Natural killer cell (primary cell): ENCODE data around the gene KCTD21. TPM values are rescaled to one million over a fixed set of nuclear protein-coding genes. Genes with fewer than 3 reads are reported as not detected.

Source experiments
- ATAC-seq, 3 donors: fragments of 150-1000 bp in 2 of 3; fragments of 200-7000 bp in 1 of 3; cut with Tn5 transposase; 1 replicate in 1 of 3; 2 replicates in 2 of 3; pipeline ENCODE4 v1.10.0; 2021; ENCODE audit warnings: mild to moderate bottlenecking in 2 of 3, moderate library complexity in 2 of 3
- DNase-seq, 2 donors: peaks; one replicate each; pipeline versions ENCODE4 v3.0.0 to v3.0.0-alpha.2; 2013 to 2021; ENCODE audit warnings: mixed read lengths in 1 of 2
- H3K27ac ChIP-seq: one replicate; pipeline ENCODE4 v1.5.1; 2013; ENCODE audit warnings: mild to moderate bottlenecking, low read length
- H3K27me3 ChIP-seq: one replicate; pipeline ENCODE4 v1.6.1; 2013; ENCODE audit warnings: low read length; ENCODE audit not compliant: control insufficient read depth, insufficient read depth
- H3K36me3 ChIP-seq: one replicate; pipeline ENCODE4 v1.6.1; 2013; ENCODE audit warnings: low read length; ENCODE audit not compliant: control insufficient read depth, insufficient read depth
- H3K4me1 ChIP-seq: one replicate; pipeline ENCODE4 v1.6.1; 2013; ENCODE audit warnings: low read length; ENCODE audit not compliant: control insufficient read depth, insufficient read depth
- H3K4me3 ChIP-seq: one replicate; pipeline ENCODE4 v1.5.1; 2013; ENCODE audit warnings: low read length
- H3K9me3 ChIP-seq: one replicate; pipeline ENCODE4 v1.6.1; 2013; ENCODE audit warnings: low read length; ENCODE audit not compliant: control insufficient read depth, insufficient read depth
- H3K27ac Mint-ChIP-seq, 2 donors: one replicate each; pipeline ENCODE4 v1.8.0; 2022; ENCODE audit warnings: mild to moderate bottlenecking in 2 of 2, mixed read lengths in 2 of 2, moderate library complexity in 1 of 2
- H3K27me3 Mint-ChIP-seq, 2 donors: one replicate each; pipeline ENCODE4 v1.8.0; 2022; ENCODE audit warnings: low read depth in 2 of 2, mixed read lengths in 2 of 2
- H3K36me3 Mint-ChIP-seq: one replicate; pipeline ENCODE4 v1.8.0; 2022; ENCODE audit warnings: mixed read lengths
- H3K4me1 Mint-ChIP-seq, 2 donors: one replicate each; pipeline ENCODE4 v1.8.0; 2022; ENCODE audit warnings: mixed read lengths in 2 of 2
- H3K4me3 Mint-ChIP-seq: one replicate; pipeline ENCODE4 v1.8.0; 2022; ENCODE audit warnings: mild to moderate bottlenecking, moderate library complexity, mixed read lengths
- H3K9me3 Mint-ChIP-seq, 2 donors: one replicate each; pipeline ENCODE4 v1.8.0; 2022; ENCODE audit warnings: mixed read lengths in 2 of 2
- CTCF ChIP-seq: fragments of 200-600 bp; IDR thresholded peaks from one replicate; pipeline ENCODE4 v1.8.0; 2022; ENCODE audit warnings: antibody characterized with exemption
- WGBS: methylation state at CpG from one replicate; pipeline ENCODE4 v1.1.7; 2013; ENCODE audit warnings: missing lambda C conversion rate; ENCODE audit not compliant: insufficient coverage; 5-methylcytosine and 5-hydroxymethylcytosine counted together
- intact Hi-C: fragments of 100-400 bp; cut with micrococcal nuclease; formaldehyde crosslinking; loops from one replicate; pipeline ENCODE4 v1.14.2; 2022
- total RNA-seq, 4 donors: library from RNA; stranded (reverse); fragments of 120-200 nt in 1 of 4; gene quantifications; one replicate each; pipeline versions ENCODE4 v1.2.3 to v1.2.4, GENCODE V29; 2013 to 2022

The KCTD21 gene
- total RNA-seq, 3 donors from 2014 or later (not counting 1 experiment from before 2014, with no cell fraction given): 1.7 to 2.7 (median 2.2) TPM

DNA sequence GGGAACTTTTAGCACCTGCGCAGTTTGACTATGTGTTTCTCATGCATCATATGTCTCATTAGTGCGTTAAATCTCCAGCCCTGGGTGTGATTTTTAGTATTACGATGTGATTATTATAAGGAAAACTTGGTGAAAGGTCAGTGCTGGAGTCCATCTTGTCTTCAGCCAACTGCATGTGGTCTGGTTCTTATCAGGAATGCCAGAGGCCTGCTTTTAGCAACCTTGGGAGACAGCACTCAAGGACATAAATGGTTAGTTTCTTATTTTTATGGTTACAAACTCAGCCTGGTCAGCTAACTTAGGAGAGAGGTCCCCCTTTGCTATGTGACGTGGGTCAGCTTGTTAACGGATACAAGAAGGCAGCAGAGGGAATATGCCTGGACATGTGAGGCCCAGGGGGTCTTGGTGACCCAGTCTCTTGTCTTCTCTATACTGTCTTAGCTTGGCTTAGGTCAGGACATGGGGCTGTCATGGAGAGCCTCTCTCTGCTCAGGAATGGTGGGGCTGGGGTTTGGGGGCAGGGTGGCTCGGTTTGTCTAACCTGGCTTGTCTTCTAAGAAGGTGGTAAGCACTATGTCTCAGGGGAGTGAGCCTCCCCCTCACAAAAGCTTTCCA lies 21.5 kb downstream of the KCTD21 start:
- Mint-ChIP-seq H3K27ac (no peak overlapping the region), H3K27me3 (no peaks in the 10 kb centered on the region), H3K9me3 (no peaks in the 10 kb centered on the region), H3K4me1 (no peaks in the 10 kb centered on the region), H3K4me3 (no peak overlapping the region), H3K36me3 (no peaks in the 10 kb centered on the region)
- H3K27ac ChIP-seq: no peak overlapping the region
- H3K36me3 ChIP-seq: no peaks in the 10 kb centered on the region
- no peaks in the 10 kb centered on the region for H3K4me1 ChIP-seq
- no peaks in the 10 kb centered on the region for H3K27me3 ChIP-seq
- 92% methylated on average over 6 of the region's 6 CpGs for WGBS
- intact Hi-C loops: no loop called here
- no peak for TF ChIP-seq CTCF
- DNase-seq: no peak
- no peak for ATAC-seq
- no peaks in the 10 kb centered on the region for H3K9me3 ChIP-seq
- no peak overlapping the region for H3K4me3 ChIP-seq

DNA sequence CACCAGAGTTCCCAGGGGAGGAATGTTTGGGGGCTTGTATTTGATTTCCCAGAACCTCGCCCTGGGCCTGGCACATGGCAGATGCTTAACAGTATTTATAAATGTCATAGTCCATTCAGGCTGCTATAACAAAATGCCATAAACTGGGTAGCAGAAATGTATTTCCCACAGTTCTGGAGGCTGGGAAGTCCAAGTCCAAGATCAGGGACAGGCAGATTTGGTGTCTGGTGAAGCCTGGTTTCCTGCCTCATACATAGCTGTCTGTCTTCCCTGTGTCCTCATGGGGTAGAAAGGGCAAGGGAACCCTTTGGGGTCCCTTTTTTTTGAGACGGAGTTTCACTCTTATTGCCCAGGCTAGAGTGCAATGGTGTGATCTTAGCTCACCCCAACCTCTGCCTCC lies 24.0 kb downstream of the KCTD21 start:
- H3K27ac Mint-ChIP-seq: no peak overlapping the region
- Histone ChIP-seq H3K27ac (no peak overlapping the region), H3K27me3 (no peaks in the 10 kb centered on the region), H3K9me3 (no peaks in the 10 kb centered on the region), H3K36me3 (no peaks in the 10 kb centered on the region), H3K4me1 (no peaks in the 10 kb centered on the region), H3K4me3 (no peak overlapping the region)
- H3K27me3 Mint-ChIP-seq: no peaks in the 10 kb centered on the region
- no peak overlapping the region for H3K4me3 Mint-ChIP-seq
- intact Hi-C loops: no loop called here
- no peaks in the 10 kb centered on the region for H3K4me1 Mint-ChIP-seq
- TF ChIP-seq CTCF: no peak
- no peaks in the 10 kb centered on the region for H3K9me3 Mint-ChIP-seq
- DNase-seq: no peak
- 100% methylated on average over 2 of the region's 2 CpGs for WGBS
- H3K36me3 Mint-ChIP-seq: no peaks in the 10 kb centered on the region
- ATAC-seq: no peak

DNA sequence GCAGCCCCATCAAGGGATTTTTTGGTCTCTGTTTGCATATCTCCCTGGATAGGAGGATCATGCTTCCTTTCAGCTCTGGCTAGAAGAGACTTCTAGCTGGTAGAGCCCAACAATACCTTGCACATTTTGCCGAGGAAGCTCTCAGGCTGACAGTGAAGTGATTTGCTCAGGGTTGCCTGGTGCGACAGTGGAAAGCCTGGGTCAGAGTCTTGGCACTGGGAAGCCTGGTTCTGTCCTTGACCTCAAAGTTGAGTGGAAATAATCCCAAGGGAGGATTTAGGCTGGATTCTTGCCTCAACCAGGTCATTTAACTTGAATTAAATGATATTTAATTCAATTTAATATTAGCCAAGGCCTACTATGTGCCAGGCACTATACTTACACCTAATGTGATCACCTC lies 24.6 kb downstream of the KCTD21 start:
- Histone ChIP-seq H3K27ac (no peak overlapping the region), H3K36me3 (no peaks in the 10 kb centered on the region), H3K4me3 (no peak overlapping the region), H3K9me3 (no peaks in the 10 kb centered on the region), H3K4me1 (no peaks in the 10 kb centered on the region), H3K27me3 (no peaks in the 10 kb centered on the region)
- no peak for DNase-seq
- no peaks in the 10 kb centered on the region for H3K27me3 Mint-ChIP-seq
- no peak overlapping the region for H3K27ac Mint-ChIP-seq
- TF ChIP-seq CTCF: no peak
- no peaks in the 10 kb centered on the region for H3K36me3 Mint-ChIP-seq
- 98% methylated on average over 2 of the region's 2 CpGs for WGBS
- intact Hi-C loops: no loop called here
- no peaks in the 10 kb centered on the region for H3K9me3 Mint-ChIP-seq
- no peak overlapping the region for H3K4me3 Mint-ChIP-seq
- no peaks in the 10 kb centered on the region for H3K4me1 Mint-ChIP-seq
- no peak for ATAC-seq

DNA sequence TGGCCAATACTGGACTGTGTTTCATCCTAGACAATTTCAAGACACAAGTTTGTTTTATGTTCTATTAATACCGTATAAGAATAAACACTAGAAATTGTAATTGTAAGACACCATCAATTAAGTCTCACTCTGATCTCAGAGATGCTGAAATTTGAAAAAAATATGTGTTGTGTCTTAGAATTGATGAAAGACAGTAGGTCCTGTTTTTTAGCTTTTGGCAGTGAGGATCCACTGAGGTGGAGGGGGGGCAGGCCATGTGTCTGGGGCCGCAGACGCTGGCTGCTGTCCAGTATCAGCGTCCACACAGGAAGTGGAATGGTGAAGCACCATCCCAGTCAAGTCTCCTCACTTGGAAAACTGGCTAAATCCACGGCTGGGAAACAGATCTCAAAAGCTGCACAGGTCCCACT lies 26.5 kb downstream of the KCTD21 start:
- no peak for TF ChIP-seq CTCF
- Mint-ChIP-seq H3K36me3 (no peaks in the 10 kb centered on the region), H3K27ac (no peak overlapping the region), H3K9me3 (no peaks in the 10 kb centered on the region), H3K4me1 (no peaks in the 10 kb centered on the region), H3K27me3 (no peaks in the 10 kb centered on the region), H3K4me3 (no peak overlapping the region)
- no peak for ATAC-seq
- Histone ChIP-seq H3K9me3 (no peaks in the 10 kb centered on the region), H3K4me3 (no peak overlapping the region), H3K36me3 (no peaks in the 10 kb centered on the region), H3K27me3 (no peaks in the 10 kb centered on the region), H3K27ac (no peak overlapping the region), H3K4me1 (no peaks in the 10 kb centered on the region)
- WGBS: 83% methylated on average over 4 of the region's 5 CpGs
- intact Hi-C loops: no loop called here
- DNase-seq: no peak
